ENCODE measurements around the gene NIBAN1. TPM values are rescaled to one million over a fixed set of nuclear protein-coding genes. Genes with fewer than 3 reads are reported as not detected.

The NIBAN1 gene, protein sequence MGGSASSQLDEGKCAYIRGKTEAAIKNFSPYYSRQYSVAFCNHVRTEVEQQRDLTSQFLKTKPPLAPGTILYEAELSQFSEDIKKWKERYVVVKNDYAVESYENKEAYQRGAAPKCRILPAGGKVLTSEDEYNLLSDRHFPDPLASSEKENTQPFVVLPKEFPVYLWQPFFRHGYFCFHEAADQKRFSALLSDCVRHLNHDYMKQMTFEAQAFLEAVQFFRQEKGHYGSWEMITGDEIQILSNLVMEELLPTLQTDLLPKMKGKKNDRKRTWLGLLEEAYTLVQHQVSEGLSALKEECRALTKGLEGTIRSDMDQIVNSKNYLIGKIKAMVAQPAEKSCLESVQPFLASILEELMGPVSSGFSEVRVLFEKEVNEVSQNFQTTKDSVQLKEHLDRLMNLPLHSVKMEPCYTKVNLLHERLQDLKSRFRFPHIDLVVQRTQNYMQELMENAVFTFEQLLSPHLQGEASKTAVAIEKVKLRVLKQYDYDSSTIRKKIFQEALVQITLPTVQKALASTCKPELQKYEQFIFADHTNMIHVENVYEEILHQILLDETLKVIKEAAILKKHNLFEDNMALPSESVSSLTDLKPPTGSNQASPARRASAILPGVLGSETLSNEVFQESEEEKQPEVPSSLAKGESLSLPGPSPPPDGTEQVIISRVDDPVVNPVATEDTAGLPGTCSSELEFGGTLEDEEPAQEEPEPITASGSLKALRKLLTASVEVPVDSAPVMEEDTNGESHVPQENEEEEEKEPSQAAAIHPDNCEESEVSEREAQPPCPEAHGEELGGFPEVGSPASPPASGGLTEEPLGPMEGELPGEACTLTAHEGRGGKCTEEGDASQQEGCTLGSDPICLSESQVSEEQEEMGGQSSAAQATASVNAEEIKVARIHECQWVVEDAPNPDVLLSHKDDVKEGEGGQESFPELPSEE
- 13.3 and 42.6 TPM in 2 replicates for total RNA-seq

DNA sequence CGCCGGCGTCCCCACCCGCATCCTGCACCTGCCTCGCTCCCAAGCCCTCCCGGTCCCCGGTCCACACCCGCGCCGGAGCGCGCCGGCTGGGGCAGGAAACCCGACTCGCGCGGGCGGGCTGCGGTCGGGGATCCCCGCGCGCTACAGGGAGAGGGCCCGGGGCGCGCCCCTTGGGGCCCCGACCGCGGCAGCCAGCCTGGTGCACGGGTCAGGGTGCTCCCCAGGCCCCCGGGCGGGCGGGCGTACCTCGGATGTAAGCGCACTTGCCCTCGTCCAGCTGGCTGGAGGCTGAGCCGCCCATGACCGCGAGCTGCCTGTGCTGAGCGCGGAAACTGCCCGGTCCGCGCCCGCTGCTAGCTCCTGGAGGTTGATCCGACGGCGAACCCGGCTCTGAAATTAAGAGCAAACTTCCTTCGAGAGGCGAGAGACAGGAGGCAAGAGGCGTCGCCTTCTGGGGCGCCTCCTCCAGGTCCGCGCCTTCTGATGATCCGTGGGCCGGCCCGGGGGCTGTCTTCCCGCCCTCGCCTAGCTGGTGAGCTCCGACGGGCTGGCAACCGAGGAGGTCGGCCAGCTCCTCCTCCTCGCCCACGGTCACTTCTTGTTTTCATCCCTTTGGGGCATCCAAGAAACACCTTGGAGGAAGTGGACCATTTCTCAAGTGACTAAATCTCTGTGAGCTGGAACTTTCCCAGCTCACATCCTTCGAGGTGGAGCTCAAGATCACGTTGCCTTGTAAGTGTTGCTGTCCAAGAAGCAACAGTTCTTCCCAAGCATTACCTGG, at the start of gene NIBAN1:
TSS of gene NIBAN1 (minus strand) at position 453 of the 781 bp plus-strand sequence. CDS start at position 301, 152 bp downstream.

Other genes with a start within 250 kb of the NIBAN1 start
- gene EDEM3, start 219.7 kb downstream of the NIBAN1 start, total RNA-seq: 25.0 and 33.0 TPM in 2 replicates
- gene RNF2, start 71.0 kb upstream of the NIBAN1 start, total RNA-seq: 10.6 and 13.4 TPM in 2 replicates
- gene TRMT1L, start 182.4 kb upstream of the NIBAN1 start, total RNA-seq: 7.5 and 8.8 TPM in 2 replicates
- gene SWT1, start 182.7 kb upstream of the NIBAN1 start, total RNA-seq: 3.6 and 4.0 TPM in 2 replicates

All from pericardium fibroblast (primary cell).